Stimulated activated CD4-positive, alpha-beta T cell treated with anti-CD3 and anti-CD28 coated beads, Interleukin-4, amount 100 ng/mL, for 4 hours (primary cell): ENCODE data around the gene CFAP73.
A peak's percentile ranks its signal among the peaks of the same experiment; 100 is the strongest.
"Not testable (repeated sequence)": the region's sequence is repeated elsewhere in the genome, so short reads cannot be mapped to it uniquely, and the experiment has no call there.

ENCODE experiments used
- DNase-seq, 2 experiments: peaks; one replicate each; pipeline ENCODE4 v3.0.0-alpha.2; 2020

CFAP73 gene

DNA sequence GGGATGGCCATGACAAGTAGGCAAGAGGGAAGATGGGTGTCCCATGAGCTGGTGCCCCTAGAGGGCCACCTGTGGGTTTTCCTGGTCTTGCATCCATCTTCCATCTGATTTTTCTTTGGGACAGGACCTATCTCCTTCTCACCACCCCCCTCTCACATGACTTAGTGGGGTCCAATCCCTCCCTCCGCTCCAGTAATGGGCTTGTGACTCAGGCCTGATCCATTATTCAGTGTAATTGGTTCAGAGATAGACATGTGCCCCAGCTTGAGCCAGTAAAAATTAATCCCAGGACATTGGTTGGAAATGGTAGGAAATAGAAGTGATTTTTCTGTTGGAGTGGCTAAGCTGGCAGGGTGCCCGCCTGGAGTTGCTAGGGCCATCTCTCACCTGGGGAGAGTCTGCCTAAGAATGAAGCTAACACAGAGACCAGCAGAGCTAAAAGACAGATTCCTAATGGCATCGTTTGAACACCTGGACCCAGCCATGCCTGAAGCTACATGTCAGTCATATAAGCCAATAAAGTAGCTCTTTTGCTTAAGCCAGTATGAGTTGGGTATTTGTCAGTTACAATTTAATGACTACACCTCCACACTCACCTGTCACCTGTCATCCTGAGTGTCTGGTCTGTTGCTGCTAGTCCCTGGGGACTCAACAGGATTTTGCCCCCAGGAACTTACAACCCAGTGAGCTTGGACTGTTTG is 28.7 kb upstream of the CFAP73 start:
- DNase-seq, result no peak

DNA sequence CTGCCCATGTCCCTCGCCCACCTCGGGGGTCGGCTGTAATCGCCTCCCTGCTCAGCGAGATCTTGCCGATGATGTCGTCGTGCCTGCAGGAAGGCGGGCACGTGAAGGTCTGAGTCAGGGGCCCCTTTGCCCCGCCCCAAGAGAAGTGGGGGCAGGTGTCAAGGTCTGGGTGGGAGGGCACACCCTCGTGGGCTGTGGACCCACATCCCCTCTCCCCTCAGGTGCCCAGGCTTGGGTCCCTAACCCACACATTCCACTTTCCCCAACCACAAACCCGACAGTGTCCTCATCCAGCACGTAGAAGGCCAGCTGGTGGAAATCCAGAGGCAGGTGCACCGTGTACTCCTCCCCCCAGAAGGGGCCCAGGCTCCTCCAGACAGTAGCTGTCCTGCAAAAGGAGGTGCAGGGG is 21.7 kb upstream of the CFAP73 start:
- DNase-seq, result no peak

DNA sequence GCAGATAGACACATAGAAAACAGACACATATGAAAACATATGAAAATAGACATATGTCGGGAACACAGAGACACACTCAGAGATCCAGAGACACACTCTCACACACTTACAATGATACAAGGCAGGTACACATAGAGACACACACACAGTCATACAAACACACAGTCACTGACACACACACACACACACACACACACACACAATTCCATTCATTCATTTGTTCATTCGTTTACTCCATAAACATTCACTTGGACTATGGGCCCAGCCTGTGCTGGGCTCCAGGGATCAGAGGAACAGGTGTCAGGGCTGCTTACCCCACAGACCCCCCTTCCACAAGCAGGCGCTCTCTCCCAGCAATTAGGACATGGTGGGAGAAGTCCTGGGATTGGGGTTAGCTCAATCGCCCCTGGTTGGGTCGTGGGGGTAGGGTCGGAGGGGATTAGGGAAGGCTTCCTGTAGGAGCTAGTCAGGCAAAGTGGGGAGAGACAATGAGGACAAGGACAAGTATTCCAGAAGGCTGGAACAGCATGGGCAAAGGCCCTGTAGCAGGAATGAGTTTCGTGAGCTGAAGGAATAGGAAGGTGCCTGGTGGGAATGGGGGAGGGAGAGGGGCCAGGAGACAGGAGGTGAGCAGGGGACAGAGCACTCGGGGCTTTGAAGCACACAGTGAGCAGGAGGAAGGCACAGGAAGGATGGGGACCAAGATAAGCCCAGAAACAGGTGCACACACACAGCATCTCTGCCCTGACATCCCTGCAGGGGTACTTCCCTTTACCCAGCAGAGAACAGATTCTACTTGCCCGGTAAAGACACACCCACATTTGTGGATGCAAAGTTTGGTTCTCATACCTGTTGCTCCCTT is 20.5 kb upstream of the CFAP73 start:
- DNase-seq, result no peak

DNA sequence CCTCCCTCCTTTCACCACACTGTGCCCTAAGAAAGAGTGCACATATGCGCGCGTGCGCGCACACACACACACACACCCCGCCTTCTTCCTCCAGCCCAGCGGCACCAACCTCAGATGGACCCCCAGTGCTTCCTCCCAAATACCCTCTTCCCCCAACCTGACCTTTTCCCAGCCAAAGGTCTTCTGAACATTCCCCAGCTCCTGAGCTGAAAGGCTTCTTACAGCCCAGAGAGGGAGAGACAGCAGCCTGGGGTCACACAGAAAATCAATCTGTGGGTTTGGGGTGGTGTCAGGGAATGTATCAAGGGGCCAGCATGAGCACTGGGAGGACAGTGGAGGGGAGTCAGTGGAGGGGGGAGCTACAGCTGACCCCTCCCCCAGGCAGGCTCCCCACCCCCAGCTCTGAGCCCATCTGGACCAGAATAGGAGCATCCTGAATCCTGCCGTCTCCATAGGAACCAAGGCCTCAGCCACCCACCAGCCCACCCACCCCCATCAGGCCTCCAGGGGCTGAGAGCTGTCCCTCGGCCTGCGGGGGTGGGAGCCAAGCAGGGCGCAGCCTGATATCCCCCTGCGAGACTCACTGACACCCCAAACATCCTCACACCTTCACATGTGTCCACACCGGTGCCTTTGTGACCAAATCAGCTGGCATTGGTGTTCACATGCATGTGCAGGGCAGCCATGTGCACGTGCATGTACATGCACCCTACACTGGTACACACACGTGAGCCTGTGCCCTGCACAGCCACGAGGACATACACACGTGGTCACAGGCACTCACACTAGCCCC is 19.7 kb upstream of the CFAP73 start:
- DNase-seq, result no peak

DNA sequence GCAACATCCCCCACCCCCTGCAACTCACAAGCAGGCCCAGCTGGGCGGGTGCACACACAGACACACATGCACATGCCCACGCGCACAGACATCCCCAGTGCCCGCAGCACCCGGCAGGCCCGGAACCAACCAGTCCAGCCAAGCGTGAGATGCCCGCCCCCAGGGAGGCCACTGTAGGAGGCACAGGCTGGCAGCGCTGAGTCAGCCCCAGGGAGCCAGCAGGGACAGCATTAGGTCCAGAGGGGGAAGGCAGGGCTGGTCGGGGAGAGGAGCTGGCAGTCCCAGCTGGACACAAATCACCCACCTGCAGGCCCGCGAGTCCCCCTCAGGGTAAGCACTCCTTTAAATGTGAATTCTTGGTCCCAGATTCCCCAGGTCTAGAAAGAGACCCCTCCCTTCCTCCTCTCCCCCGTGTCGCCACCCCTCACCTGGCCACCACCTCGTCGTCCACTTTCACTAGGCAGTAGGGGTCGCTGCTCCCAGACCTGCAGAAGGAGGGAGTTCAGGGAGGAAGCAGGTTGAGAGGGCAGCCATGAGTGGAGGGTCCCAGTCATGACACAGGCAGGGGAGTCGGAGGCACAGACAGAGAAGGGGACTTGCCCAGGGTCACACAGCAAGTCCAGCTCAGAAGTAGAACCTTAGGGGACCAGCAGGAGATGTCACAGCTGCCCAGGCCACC is 18.9 kb upstream of the CFAP73 start:
- no peak for DNase-seq

DNA sequence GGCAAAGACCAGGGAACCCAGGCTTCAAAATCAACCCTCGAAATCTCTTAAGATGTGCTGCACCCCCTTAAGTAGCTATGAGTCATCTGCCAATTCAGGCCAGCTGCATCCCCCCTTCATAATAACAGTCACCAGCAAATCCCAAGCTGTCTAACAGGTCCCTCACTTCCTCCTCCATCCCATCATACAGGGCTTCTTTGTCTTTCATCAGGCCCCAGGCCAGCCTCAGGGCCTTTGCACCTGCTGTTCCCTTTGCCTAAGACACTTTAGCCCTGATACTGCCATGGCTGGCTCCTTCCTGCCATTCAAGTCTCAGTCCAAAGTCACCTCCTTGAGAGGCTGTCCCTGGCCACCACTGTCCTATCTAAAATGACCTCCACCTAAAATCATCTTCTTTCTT is 18.0 kb upstream of the CFAP73 start:
- no peak for DNase-seq

DNA sequence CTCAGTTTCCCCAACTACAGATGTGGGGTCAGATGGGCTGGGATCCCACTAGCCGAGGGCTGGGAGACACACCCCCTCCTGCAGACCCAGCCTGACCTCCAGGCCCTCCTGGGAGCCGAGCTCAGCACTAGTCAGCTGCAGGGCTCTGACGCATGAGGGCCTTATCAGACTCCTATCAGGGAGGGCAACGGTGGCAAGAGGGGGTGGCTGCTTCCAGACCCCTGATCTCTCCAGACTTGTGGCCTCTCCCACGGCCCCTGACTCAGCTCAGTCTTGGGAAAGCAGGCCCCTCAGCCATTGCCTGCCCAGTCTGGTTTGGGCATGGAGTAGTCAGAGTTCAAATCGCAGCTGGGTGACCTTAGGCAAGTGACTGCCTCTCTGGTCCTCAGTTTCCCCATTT is 16.5 kb upstream of the CFAP73 start:
- no peak for DNase-seq

DNA sequence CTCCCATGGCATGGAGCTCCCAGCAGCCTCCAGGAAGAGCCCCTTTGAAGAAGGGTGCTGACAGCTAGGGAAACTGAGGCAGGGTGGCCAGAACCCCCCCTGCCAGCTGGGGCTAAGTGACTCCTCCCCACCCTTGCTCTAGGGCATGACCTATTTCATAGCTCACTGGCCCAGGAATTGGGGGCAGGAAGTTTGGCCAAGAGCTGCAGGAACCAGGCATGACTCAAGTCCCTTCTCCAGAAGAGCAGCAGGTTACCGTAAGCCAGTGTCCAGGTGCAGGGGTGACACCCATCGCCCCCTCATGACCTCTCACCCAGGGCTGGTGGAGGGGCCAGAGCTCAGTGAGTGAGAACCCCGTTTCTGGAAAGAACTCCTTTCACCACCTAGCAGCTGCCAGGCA is 15.9 kb upstream of the CFAP73 start:
- DNase-seq, result no peak

DNA sequence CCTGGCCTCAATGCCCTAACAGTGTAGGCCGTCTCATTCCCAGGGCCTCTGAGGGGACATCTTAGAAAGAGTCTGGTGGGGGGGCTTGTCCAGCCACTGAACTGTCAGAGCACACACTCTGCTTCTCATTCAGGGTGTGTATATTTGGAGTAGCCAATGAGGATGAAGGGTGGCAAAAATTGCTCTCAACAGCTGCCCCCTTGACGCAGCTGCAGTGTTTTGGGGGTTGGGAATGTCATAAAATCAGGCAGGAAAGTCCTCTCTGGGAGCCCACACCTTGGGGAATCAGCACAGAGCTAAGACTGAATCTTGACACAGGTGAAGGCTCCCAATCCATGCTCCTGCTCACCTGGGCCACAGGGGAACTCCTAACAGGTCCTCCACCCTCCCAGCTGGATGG is 15.5 kb upstream of the CFAP73 start:
- no peak for DNase-seq

DNA sequence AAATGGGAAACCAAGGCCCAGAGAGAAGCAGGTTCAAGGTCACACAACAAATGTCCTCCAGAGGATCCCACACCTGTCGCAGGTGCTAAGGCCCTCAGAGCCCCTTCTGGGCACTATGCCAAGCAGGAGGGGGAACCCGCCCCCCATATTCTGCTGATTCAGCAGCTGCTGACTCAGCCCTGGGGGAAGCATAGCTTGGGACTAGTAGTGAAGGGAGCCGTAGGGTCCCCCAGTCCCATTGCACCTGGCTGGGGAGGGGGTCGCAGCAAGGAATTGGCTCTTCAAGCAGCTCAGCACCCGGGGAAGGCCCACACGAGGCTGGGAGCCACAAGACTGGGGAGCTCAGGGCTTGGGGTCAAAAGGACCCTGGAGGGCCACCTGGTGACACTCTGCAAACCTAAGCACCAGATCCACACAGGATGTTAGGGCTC is 15.0 kb upstream of the CFAP73 start:
- DNase-seq, result no peak

DNA sequence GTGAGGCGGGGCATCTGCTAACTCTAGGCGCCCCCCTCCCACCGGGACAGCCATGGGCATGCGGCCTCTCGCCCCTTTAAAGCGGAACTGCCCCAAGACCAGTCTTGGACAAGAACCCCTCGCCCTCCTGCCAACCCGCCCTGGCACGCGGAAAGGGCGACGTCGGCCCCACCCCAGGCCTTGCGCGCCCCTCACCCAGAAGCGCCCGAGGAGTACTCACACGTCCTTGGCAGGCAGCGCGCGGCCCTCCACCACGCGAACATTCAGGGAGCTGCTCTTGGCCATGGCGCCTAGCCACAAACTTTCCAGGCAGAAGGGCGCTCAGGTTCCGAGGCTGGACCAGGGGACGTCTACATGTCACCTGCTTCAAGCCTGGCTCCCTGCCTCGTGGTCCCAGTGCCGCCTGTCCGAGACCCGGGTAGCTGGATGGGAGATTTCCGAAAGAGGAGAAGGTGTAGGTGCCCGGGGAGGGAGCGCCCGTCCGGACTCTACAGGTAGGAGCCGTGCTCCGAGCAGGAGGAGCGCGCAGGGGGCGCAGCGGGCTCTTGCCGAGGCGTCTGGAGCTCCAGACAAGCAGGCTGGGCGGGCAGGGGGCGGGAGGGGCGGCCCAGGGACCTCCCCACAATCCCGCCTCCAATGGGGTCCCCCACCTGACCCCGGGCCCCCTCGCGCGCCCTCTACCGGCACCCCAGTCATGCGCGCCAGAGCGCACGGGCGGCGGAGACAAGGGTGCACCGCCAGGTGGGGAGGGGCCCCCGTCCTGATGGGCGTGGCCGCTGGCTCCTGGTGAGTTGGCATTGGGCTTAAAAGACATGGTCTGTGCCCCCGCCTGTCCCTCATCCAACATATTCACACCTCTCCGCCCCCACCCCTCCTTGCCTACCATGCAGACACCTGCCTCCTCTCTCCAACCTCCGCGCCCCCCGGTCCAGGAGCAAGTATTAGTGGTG is 14.1 kb upstream of the CFAP73 start, which contains the start of gene RASAL1:
Gene RASAL1, minus strand, starts transcription at position 584 of the 950 bp plus-strand sequence. Its CDS starts 299 bp downstream, at position 285.
- peak; percentile 77 to 83 for DNase-seq

DNA sequence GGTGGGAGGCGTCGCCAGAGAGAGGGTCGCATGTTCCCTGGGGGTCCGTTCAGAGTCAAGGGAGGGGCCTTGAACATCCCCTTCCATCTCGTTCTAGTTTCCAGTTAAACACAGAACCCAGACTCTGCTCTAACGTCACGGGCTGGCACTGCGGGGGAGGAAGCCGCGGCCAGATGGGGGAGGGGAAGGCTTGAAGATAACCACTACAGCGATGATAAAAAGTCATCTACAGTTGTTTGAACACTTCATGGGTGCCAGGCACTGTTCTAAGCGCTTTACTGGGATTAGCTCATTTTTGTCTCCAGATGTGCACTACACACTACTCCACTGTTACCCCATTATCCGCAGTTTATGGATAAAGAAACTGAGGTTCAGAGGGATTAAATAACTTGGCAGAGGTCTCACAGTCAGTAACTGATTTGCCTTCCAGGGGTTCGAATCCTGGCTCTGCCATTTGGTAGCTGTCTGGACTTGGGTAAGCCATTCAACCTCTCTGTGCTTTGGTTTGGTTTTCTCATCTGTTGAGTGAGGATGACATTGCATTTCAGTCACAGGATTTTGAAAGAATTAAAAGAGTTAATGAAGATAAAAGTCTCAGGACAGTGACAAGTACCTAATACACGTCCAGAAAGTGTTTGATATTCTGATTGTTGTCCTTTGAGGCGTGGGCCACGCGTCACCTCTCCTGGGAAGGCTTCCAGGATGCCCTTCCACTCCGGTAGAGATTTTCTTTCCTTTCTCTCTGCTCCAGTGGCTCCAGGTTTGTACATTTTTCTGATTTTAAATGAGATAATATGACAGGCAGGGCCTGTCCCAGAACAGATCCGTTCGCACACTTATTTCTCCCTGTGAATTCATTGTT is 13.2 kb upstream of the CFAP73 start:
- DNase-seq, result peak; percentile 47 to 69

DNA sequence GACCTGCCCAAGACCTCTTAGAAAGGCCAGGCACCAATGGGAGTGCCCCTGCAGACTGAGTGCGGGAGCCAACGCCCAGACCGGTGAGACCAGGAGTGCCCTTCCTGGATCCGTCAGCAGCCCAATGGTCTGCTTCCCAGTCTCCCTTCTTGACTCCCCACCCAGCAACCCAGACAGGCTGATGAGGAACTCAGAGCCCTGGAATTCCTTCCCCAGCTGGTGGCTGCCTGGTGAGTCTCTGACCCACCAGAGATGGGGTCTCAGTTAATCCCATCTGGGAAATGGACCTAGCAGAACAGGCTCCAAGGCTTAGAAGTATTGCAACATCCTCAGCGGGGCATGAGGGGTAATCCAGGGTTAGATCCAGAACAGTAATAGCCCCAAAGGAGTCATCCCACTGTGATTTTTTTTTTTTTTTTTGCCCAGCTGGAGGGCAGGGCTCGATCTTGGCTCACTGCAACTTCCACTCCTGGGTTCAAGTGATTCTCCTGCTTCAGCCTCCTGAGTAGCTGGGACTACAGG is 12.5 kb upstream of the CFAP73 start:
- no peak for DNase-seq

DNA sequence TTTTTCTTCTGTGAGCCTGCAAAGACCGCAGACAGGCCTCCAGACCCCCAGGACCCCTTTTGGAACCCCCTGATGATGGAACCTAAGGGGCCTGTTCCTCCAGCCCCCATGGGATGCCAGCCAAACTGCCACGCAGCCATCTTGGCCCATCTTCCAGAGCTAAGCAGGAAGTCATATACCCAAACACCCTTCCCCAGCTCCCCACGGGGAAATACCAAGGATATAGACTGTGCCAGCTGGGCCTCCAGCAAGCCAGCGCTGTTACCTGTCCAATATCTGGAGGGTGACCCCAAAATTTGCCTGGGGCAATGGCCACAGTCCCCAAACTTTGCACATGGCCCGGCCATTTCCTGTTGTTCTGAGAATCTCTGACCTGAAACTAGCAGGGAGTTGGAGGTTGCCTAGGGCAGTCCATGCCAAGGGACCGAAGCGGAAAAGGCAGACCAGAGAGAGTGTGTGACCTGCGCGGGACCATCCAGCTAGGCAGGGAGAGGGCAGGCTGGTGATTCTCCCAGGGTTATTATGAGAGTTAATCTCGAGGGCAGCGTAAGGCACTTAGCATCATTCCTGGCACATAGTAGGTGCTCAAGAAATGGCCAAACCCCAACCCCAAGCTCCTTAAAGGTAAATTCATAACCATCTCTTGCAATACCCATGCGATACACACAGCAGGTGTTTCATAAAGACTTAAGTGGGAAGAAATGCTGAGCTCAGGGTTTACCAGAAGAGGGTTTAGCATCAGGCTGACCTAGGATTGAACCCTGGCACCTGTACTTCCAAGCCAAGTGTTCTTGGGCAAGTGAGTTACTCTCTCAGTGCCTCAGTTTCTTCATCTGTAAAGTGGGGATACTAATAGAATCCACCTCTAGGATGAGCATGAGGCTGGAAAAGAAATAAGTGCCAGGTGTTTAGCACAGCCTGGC is 11.4 kb upstream of the CFAP73 start:
- no peak for DNase-seq

DNA sequence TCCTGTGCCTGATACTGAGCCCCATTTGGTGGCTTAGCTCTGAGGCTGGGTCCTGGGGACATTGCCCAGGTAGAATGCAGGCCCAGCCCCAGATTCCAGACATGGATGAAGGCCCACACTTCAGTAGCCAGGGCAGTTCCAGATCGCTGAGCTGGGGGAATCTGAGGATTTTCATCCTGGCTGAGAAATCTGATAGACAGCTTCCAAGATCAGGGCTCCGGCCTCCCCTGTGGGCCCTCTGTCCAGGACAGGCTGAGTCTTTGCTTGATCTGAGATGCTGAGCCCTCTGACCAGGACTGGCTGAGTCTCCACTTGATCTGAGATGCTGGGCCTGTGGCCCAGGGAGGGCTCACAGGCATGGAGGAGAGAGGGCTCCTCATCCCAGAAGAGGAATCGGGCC is 10.7 kb upstream of the CFAP73 start:
- DNase-seq, result no peak

DNA sequence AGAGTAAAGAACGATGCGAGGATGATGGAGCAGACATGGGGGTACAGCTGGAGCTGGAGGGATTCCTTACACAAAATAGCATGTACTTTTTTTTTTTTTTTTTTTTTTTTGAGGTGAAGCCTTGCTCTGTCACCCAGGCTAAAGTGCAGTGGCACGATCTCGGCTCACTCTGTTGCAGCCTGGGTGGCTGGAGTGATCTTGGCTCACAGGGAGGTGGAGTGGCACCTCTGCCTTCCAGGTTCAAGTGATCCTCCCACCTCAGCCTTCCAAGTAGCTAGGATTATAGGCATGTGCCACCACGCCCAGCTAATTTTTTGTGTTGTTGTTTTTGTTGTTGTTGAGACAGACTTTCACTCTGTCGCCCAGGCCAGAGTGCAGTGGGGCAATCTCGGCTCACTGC is 8.8 kb upstream of the CFAP73 start:
- no peak for DNase-seq

DNA sequence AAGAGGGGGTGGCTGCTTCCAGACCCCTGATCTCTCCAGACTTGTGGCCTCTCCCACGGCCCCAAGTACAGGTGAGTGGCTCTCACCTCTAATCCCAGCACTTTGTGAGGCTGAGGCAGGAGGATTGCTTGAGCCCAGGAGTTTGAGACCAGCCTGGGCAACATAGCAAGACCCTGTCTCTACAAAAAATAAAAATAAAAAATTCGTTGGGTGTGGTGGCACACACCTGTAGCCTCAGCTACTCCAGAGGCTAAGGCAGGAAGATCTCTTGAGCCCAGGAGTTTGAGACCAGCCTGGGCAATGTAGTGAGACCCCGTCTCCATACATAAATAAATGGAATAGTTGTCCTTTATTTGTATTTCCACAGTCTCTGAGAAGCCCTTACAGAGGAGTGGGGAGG is 7.8 kb upstream of the CFAP73 start:
- DNase-seq, result not testable (repeated sequence)

DNA sequence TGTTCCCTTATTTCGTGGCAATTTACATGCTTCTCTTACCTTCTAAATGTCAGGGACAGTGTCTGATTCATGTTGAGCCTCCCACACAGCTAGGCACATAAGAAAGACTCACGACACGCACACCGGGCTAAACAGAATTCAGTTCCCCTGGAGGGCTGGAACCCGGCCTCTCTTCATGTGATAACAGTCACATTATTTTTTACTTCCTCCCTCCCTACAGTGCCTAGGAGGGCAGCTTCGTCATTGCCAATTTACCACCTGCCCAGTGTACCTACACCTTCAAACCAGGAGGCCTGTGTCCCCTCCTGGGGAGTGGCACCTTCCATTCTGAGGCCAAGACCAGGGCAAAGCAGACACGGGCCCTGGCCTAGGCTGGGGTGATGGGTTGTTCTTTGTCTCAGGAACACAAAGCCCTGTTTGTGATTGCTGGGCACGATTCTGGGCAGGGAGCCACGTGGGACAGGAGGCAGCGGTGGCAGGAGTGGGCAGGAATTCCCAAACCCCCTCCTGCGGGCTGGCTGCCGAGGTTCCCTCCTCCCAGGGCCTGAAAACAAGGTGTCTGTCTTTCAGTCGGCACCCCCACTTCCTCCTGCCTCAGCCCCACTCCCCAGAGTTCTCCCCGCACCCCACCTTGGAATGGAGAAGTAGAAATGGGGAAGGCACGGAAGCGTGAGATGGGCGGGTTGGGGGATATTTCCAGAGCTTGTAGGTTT is 7.2 kb upstream of the CFAP73 start:
- peak in 1 of 2 experiments; percentile 26 for DNase-seq
